OCI-LY1 (cell line): Measurements from ENCODE around the gene RORB.

Source experiments
- H2AFZ ChIP-seq: fragments of 200-600 bp; sonication (generic), shearing (Covaris generic); 2 replicates; pipeline ENCODE4 v1.6.0; 2014; ENCODE audit warnings: antibody characterized with exemption, mild to moderate bottlenecking, low read length
- H3F3A ChIP-seq: fragments of 200-600 bp; sonication (generic), shearing (Covaris generic); 2 replicates; pipeline ENCODE4 v1.6.0; 2014; ENCODE audit warnings: mild to moderate bottlenecking, antibody characterized with exemption, low read length, moderate library complexity; ENCODE audit not compliant: insufficient read depth
- H3K27ac ChIP-seq: fragments of 200-600 bp; sonication (generic); 2 replicates; pipeline ENCODE4 v1.5.1; 2014; ENCODE audit warnings: low read length, mixed run types, mild to moderate bottlenecking, low read depth; ENCODE audit not compliant: poor library complexity, severe bottlenecking
- H3K27me3 ChIP-seq: fragments of 200-600 bp; sonication (generic); 2 replicates; pipeline ENCODE4 v1.6.0; 2014; ENCODE audit warnings: antibody characterized with exemption, mild to moderate bottlenecking, low read length, moderate library complexity; ENCODE audit not compliant: insufficient read depth
- H3K36me3 ChIP-seq: fragments of 200-600 bp; sonication (generic); 2 replicates; pipeline ENCODE4 v1.6.1; 2014; ENCODE audit warnings: mild to moderate bottlenecking, antibody characterized with exemption, low read length, moderate library complexity, mixed read lengths; ENCODE audit not compliant: insufficient read depth
- H3K4me1 ChIP-seq: fragments of 200-600 bp; sonication (generic); 2 replicates; pipeline ENCODE4 v1.5.1; 2014; ENCODE audit warnings: mild to moderate bottlenecking, low read length, moderate library complexity; ENCODE audit not compliant: insufficient read depth, severe bottlenecking
- H3K4me2 ChIP-seq: fragments of 200-600 bp; sonication (generic), shearing (Covaris generic); 2 replicates; pipeline ENCODE4 v1.6.1; 2014; ENCODE audit warnings: low read length
- H3K4me3 ChIP-seq: fragments of 200-600 bp; sonication (generic); 2 replicates; pipeline ENCODE4 v1.5.1; 2014; ENCODE audit warnings: low read length, low read depth, mild to moderate bottlenecking, mixed read lengths; ENCODE audit not compliant: poor library complexity, severe bottlenecking
- H3K79me2 ChIP-seq: fragments of 200-600 bp; shearing (Covaris generic); 2 replicates; pipeline ENCODE4 v1.6.1; 2016; ENCODE audit warnings: mixed run types, low read length, mixed read lengths; ENCODE audit not compliant: insufficient read depth
- H3K9ac ChIP-seq: fragments of 200-600 bp; sonication (generic), shearing (Covaris generic); 2 replicates; pipeline ENCODE4 v1.6.1; 2014; ENCODE audit warnings: mild to moderate bottlenecking, low read length, mixed read lengths
- H3K9me2 ChIP-seq: fragments of 200-600 bp; sonication (generic), shearing (Covaris generic); 2 replicates; pipeline ENCODE4 v1.6.1; 2014; ENCODE audit warnings: low read depth, mild to moderate bottlenecking, low read length, mixed read lengths
- H3K9me3 ChIP-seq: fragments of 200-600 bp; shearing (Covaris generic); 2 replicates; pipeline ENCODE4 v1.6.1; 2014; ENCODE audit warnings: low read length, mixed read lengths
- H4K20me1 ChIP-seq: fragments of 200-600 bp; sonication (generic), shearing (Covaris generic); 2 replicates; pipeline ENCODE4 v1.6.0; 2016; ENCODE audit warnings: mild to moderate bottlenecking, low read length; ENCODE audit not compliant: insufficient read depth
- EZH2 ChIP-seq: fragments of 200-600 bp; sonication (generic), shearing (Covaris generic); IDR thresholded peaks from 2 replicates; pipeline ENCODE4 v1.8.0; 2017; ENCODE audit warnings: borderline replicate concordance, mixed run types, mild to moderate bottlenecking, antibody characterized with exemption, low read length, moderate library complexity, mixed read lengths
- TF ChIP-seq, protein P1 (sequence below): fragments of 200-600 bp; sonication (generic), shearing (Covaris generic); IDR thresholded peaks from 2 replicates; pipeline ENCODE4 v1.5.1; 2017; ENCODE audit warnings: mild to moderate bottlenecking, antibody characterized with exemption, low read length, moderate library complexity, mixed read lengths

The RORB gene

GRCh38 chr9:74458832-74459231, 38.3 kb upstream of the RORB start:
- no peaks in the 10 kb centered on the region for H4K20me1 ChIP-seq
- no peak overlapping the region for H3K4me3 ChIP-seq
- no peaks in the 10 kb centered on the region for H3K27me3 ChIP-seq
- no peaks in the 10 kb centered on the region for H3K9me2 ChIP-seq
- H3K4me2 ChIP-seq = no peak overlapping the region
- no peaks in the 10 kb centered on the region for H3K4me1 ChIP-seq
- no peaks in the 10 kb centered on the region for H3F3A ChIP-seq
- no peak overlapping the region for H3K27ac ChIP-seq
- no peaks in the 10 kb centered on the region for H3K9me3 ChIP-seq
- TF ChIP-seq EZH2 = no peak
- TF ChIP-seq, protein P1, sequence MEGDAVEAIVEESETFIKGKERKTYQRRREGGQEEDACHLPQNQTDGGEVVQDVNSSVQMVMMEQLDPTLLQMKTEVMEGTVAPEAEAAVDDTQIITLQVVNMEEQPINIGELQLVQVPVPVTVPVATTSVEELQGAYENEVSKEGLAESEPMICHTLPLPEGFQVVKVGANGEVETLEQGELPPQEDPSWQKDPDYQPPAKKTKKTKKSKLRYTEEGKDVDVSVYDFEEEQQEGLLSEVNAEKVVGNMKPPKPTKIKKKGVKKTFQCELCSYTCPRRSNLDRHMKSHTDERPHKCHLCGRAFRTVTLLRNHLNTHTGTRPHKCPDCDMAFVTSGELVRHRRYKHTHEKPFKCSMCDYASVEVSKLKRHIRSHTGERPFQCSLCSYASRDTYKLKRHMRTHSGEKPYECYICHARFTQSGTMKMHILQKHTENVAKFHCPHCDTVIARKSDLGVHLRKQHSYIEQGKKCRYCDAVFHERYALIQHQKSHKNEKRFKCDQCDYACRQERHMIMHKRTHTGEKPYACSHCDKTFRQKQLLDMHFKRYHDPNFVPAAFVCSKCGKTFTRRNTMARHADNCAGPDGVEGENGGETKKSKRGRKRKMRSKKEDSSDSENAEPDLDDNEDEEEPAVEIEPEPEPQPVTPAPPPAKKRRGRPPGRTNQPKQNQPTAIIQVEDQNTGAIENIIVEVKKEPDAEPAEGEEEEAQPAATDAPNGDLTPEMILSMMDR = no peak
- H3K9ac ChIP-seq = no peak overlapping the region
- H3K36me3 ChIP-seq = no peaks in the 10 kb centered on the region
- H2AFZ ChIP-seq = no peak overlapping the region
- no peaks in the 10 kb centered on the region for H3K79me2 ChIP-seq

DNA sequence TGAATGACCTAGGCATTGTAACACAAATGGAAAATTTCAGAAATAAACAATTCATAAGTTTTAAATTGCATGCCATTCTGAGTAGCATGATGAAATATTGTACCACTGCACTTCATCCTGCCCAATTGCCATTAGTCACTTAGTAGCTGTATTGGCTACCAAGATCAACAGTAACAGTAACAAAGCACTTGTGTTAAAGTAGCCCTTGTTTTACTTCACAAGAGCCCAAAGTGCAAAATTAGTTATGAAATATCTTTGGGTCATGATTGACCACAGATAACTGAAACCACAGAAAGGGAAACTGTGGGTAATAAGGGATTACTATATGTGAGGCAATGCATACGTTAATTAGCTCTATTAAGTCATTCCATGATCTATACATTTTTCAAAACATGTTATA, 33.3 kb upstream of the RORB start:
- H3K9me2 ChIP-seq = no peaks in the 10 kb centered on the region
- TF ChIP-seq EZH2 = no peak
- TF ChIP-seq, protein P1 = no peak
- no peak overlapping the region for H3K4me2 ChIP-seq

GRCh38 chr9:74478606-74479005, 18.5 kb upstream of the RORB start:
- Histone ChIP-seq H3K9me2 (no peaks in the 10 kb centered on the region), H3K79me2 (no peaks in the 10 kb centered on the region), H3K4me2 (no peak overlapping the region), H3K27me3 (no peaks in the 10 kb centered on the region), H3K36me3 (no peaks in the 10 kb centered on the region), H4K20me1 (no peaks in the 10 kb centered on the region), H3F3A (no peaks in the 10 kb centered on the region), H3K9me3 (no peaks in the 10 kb centered on the region), H2AFZ (no peak overlapping the region), H3K4me3 (no peak overlapping the region), H3K27ac (no peak overlapping the region), H3K9ac (no peak overlapping the region), H3K4me1 (no peaks in the 10 kb centered on the region)
- no peak for TF ChIP-seq EZH2
- TF ChIP-seq, protein P1 = no peak

More for the DNA sequence above, 33.3 kb upstream of the RORB start:
- no peaks in the 10 kb centered on the region for H3K9me3 ChIP-seq
- no peaks in the 10 kb centered on the region for H3K79me2 ChIP-seq
- no peaks in the 10 kb centered on the region for H3F3A ChIP-seq
- H3K9ac ChIP-seq = no peak overlapping the region
- no peak overlapping the region for H3K27ac ChIP-seq
- no peaks in the 10 kb centered on the region for H3K27me3 ChIP-seq
- H2AFZ ChIP-seq = no peak overlapping the region
- no peaks in the 10 kb centered on the region for H4K20me1 ChIP-seq
- no peaks in the 10 kb centered on the region for H3K4me1 ChIP-seq
- no peaks in the 10 kb centered on the region for H3K36me3 ChIP-seq
- no peak overlapping the region for H3K4me3 ChIP-seq
